HL-60 (cell line): Measurements from ENCODE around the gene SAMD9.

Experiments
- CTCF ChIP-seq: IDR thresholded peaks from one replicate; pipeline ENCODE4 v1.5.1; 2011; ENCODE audit warnings: low read length, control low read depth, inconsistent platforms; ENCODE audit not compliant: insufficient read depth
- GABPA ChIP-seq: IDR thresholded peaks from 2 replicates; pipeline ENCODE4 v1.6.1; 2012; ENCODE audit warnings: low read depth
- POLR2AphosphoS5 ChIP-seq: IDR thresholded peaks from 2 replicates; pipeline ENCODE4 v1.6.1; 2012; ENCODE audit warnings: low read depth
- SPI1 ChIP-seq: IDR thresholded peaks from 2 replicates; pipeline ENCODE4 v1.6.1; 2012; ENCODE audit warnings: low read depth, mild to moderate bottlenecking, borderline replicate concordance
- TF ChIP-seq, protein P1 (sequence below): IDR thresholded peaks from 2 replicates; pipeline ENCODE4 v1.6.1; 2012; ENCODE audit warnings: low read depth; ENCODE audit not compliant: insufficient replicate concordance

GRCh38 chr7:93159490-93159889, 41.7 kb upstream of the SAMD9 start:
- no peak for TF ChIP-seq CTCF
- no peak for TF ChIP-seq GABPA
- no peak for TF ChIP-seq POLR2AphosphoS5
- TF ChIP-seq, protein P1, sequence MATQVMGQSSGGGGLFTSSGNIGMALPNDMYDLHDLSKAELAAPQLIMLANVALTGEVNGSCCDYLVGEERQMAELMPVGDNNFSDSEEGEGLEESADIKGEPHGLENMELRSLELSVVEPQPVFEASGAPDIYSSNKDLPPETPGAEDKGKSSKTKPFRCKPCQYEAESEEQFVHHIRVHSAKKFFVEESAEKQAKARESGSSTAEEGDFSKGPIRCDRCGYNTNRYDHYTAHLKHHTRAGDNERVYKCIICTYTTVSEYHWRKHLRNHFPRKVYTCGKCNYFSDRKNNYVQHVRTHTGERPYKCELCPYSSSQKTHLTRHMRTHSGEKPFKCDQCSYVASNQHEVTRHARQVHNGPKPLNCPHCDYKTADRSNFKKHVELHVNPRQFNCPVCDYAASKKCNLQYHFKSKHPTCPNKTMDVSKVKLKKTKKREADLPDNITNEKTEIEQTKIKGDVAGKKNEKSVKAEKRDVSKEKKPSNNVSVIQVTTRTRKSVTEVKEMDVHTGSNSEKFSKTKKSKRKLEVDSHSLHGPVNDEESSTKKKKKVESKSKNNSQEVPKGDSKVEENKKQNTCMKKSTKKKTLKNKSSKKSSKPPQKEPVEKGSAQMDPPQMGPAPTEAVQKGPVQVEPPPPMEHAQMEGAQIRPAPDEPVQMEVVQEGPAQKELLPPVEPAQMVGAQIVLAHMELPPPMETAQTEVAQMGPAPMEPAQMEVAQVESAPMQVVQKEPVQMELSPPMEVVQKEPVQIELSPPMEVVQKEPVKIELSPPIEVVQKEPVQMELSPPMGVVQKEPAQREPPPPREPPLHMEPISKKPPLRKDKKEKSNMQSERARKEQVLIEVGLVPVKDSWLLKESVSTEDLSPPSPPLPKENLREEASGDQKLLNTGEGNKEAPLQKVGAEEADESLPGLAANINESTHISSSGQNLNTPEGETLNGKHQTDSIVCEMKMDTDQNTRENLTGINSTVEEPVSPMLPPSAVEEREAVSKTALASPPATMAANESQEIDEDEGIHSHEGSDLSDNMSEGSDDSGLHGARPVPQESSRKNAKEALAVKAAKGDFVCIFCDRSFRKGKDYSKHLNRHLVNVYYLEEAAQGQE, result no peak
- TF ChIP-seq SPI1, result no peak
